ENCODE measurements around the gene MTUS2. TPM values are rescaled to one million over a fixed set of nuclear protein-coding genes. Genes with fewer than 3 reads are reported as not detected.

MTUS2 gene
- total RNA-seq, 6 donors from 2014 or later: 0.11 to 1.6 (median 0.20) TPM; not detected in 1

- WGBS, 2 donors: 69 to 74% methylated on average over 7 of the region's 7 CpGs
- Histone ChIP-seq H3K36me3 (no peaks in the 10 kb centered on the region), H3K4me1 (no peaks in the 10 kb centered on the region), H3K27ac (no peak overlapping the region), H3K9me3 (no peaks in the 10 kb centered on the region), H3K4me3 (no peak overlapping the region), H3K27me3 (no peaks in the 10 kb centered on the region)
- ATAC-seq (ENCODE audit: low FRiP score in 2 of 2) (no peak), DNase-seq (no peak)
- no peak for TF ChIP-seq POLR2AphosphoS5 (IDR thresholded peaks at IDR 0.05)
- TF ChIP-seq EP300 (IDR thresholded peaks at IDR 0.05): no peak
- no peak for TF ChIP-seq CTCF (IDR thresholded peaks at IDR 0.05)
- TF ChIP-seq POLR2A (IDR thresholded peaks at IDR 0.05): no peak
Measured at GRCh38 chr13:29081697-29082440, 261.7 kb downstream of the MTUS2 start.

- Histone ChIP-seq H3K4me1 (no peaks in the 10 kb centered on the region), H3K9me3 (no peaks in the 10 kb centered on the region), H3K27ac (no peak overlapping the region), H3K36me3 (no peaks in the 10 kb centered on the region), H3K27me3 (no peaks in the 10 kb centered on the region), H3K4me3 (no peak overlapping the region)
- TF ChIP-seq EP300 (IDR thresholded peaks at IDR 0.05): no peak
- no peak for TF ChIP-seq POLR2A (IDR thresholded peaks at IDR 0.05)
- 48 to 53% methylated on average over 2 of the region's 2 CpGs for WGBS, 2 donors
- DNase-seq (no peak), ATAC-seq (ENCODE audit: low FRiP score in 2 of 2) (no peak)
Measured at GRCh38 chr13:29099781-29100406, 279.8 kb downstream of the MTUS2 start.

DNA sequence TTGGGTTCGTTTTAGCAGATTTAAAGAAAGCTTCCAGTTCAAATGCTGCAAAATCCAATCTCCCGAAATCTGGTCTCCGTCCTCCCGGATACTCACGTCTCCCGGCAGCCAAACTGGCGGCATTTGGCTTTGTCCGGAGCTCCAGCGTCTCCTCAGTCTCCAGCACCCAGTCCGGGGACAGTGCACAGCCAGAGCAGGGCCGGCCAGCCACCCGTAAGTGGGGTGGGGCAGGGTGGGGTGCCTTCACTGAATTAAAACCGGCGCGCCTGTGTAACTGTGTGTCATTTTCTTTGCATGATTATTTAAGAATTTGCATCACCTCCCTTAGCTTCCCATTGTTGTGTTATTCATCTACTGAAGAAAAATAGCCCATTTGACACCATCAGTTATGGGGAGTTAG lies 280.6 kb downstream of the MTUS2 start:
- no peak overlapping the region for H3K4me3 ChIP-seq
- no peaks in the 10 kb centered on the region for H3K36me3 ChIP-seq
- WGBS, 2 donors: 88 to 92% methylated on average over 15 of the region's 15 CpGs
- H3K27me3 ChIP-seq: no peaks in the 10 kb centered on the region
- no peak overlapping the region for H3K27ac ChIP-seq
- TF ChIP-seq POLR2A (IDR thresholded peaks at IDR 0.05) (no peak), CTCF (IDR thresholded peaks at IDR 0.05) (no peak)
- ATAC-seq (ENCODE audit: low FRiP score in 2 of 2): no peak
- H3K4me1 ChIP-seq: no peaks in the 10 kb centered on the region
- no peaks in the 10 kb centered on the region for H3K9me3 ChIP-seq
- DNase-seq: peak in 1 of 2 donors; percentile 50

GRCh38 chr13:29101409-29101808 lies 281.3 kb downstream of the MTUS2 start:
- H3K4me3 ChIP-seq: no peak overlapping the region
- DNase-seq: no peak
- no peaks in the 10 kb centered on the region for H3K4me1 ChIP-seq
- H3K27me3 ChIP-seq: no peaks in the 10 kb centered on the region
- H3K9me3 ChIP-seq: no peaks in the 10 kb centered on the region
- ATAC-seq (ENCODE audit: low FRiP score in 2 of 2): no peak
- no peak overlapping the region for H3K27ac ChIP-seq
- no peaks in the 10 kb centered on the region for H3K36me3 ChIP-seq
- no peak for TF ChIP-seq EP300 (IDR thresholded peaks at IDR 0.05)
- TF ChIP-seq CTCF (IDR thresholded peaks at IDR 0.05): no peak
- no peak for TF ChIP-seq POLR2A (IDR thresholded peaks at IDR 0.05)
- TF ChIP-seq POLR2AphosphoS5 (IDR thresholded peaks at IDR 0.05): no peak
- 35 to 56% methylated on average over 2 of the region's 2 CpGs for WGBS, 2 donors

- TF ChIP-seq POLR2AphosphoS5 (IDR thresholded peaks at IDR 0.05) (no peak), POLR2A (IDR thresholded peaks at IDR 0.05) (no peak), CTCF (IDR thresholded peaks at IDR 0.05) (no peak), EP300 (IDR thresholded peaks at IDR 0.05) (no peak)
- DNase-seq (no peak), ATAC-seq (ENCODE audit: low FRiP score in 2 of 2) (no peak)
- Histone ChIP-seq H3K27me3 (no peaks in the 10 kb centered on the region), H3K27ac (no peak overlapping the region), H3K9me3 (no peaks in the 10 kb centered on the region), H3K4me1 (no peaks in the 10 kb centered on the region), H3K4me3 (no peak overlapping the region), H3K36me3 (no peaks in the 10 kb centered on the region)
- WGBS, 2 donors: 71 to 80% methylated on average over 3 of the region's 3 CpGs
Measured at GRCh38 chr13:29101905-29102304, 281.8 kb downstream of the MTUS2 start.
